Fibroblast of pulmonary artery (primary cell): ENCODE results near the gene C1QTNF1.
A peak's percentile ranks its signal among the peaks of the same experiment; 100 is the strongest.

Experiments used
- DNase-seq: peaks from one replicate; pipeline ENCODE4 v3.0.0-alpha.2; 2010; ENCODE audit warnings: low read depth
- H3K4me3 ChIP-seq: replicated peaks from 2 replicates; pipeline ENCODE4 v1.5.1; 2011; ENCODE audit warnings: low read depth, mild to moderate bottlenecking, control low read depth, low read length, moderate library complexity
- TF ChIP-seq, protein P1 (sequence below): IDR thresholded peaks from 2 replicates; pipeline ENCODE4 v1.5.1; 2011; ENCODE audit warnings: mild to moderate bottlenecking, control low read depth, low read length, inconsistent platforms; ENCODE audit errors: missing control alignments

C1QTNF1 gene

DNA sequence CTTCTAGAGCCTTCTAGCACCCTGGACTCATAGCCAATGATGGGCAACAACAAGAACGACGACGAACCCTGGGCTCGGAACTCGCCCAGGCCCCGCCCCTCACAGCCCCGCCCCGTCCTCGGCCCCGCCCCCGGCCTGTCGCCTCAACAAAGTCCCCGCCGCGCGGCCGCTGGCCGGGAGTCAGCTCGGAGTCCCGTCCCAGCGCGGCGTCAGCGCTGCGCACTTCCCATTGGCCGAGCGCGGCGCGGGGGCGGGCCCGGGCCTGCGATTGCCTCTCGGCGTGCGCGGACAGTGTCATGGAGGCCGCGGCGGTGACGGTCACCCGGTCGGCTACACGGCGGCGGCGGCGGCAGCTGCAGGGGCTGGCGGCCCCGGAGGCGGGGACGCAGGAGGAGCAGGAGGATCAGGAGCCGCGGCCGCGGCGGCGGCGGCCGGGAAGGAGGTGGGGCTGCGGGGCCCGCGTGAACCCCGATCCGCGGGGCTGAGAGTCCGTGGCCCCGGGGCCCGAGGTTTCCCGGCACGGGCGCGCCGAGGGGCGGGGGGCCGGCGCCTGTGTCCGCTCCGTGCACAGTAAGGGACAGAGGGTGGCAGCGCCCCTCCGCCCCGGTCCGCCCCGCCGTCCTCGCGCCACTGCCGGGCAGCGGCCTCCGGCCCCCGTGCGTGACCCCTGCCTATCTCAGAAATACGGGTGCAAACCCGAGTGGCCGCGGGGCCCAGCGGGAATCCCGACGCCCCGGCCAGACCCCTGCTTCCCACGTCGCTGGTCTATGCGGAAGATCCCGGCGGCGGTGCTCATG lies 50.9 kb downstream of the C1QTNF1 start, which contains the start of gene ENGASE:
TSS of gene ENGASE (plus strand) at position 176 of the 797 bp plus-strand sequence. CDS start at position 297, 121 bp downstream.
- peak within 1 kb of the TSS; percentile 66 for H3K4me3 ChIP-seq
- peak; percentile 92 for DNase-seq
- TF ChIP-seq, protein P1, sequence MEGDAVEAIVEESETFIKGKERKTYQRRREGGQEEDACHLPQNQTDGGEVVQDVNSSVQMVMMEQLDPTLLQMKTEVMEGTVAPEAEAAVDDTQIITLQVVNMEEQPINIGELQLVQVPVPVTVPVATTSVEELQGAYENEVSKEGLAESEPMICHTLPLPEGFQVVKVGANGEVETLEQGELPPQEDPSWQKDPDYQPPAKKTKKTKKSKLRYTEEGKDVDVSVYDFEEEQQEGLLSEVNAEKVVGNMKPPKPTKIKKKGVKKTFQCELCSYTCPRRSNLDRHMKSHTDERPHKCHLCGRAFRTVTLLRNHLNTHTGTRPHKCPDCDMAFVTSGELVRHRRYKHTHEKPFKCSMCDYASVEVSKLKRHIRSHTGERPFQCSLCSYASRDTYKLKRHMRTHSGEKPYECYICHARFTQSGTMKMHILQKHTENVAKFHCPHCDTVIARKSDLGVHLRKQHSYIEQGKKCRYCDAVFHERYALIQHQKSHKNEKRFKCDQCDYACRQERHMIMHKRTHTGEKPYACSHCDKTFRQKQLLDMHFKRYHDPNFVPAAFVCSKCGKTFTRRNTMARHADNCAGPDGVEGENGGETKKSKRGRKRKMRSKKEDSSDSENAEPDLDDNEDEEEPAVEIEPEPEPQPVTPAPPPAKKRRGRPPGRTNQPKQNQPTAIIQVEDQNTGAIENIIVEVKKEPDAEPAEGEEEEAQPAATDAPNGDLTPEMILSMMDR: no peak

DNA sequence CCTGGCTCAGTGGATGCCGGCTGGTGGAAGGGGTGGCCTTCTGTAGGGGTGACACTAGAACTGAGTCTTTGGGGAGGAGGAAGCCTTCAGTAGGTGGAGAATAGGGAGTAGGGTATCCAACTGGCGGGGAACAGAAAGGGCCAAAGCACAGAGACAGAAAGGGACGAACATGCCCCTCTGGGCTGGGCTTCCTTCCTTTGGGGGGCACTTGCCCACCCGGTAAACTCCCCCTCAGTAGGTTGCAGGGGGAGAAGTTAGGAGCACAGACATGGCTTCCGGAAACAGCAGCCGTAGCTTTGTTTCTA lies 51.4 kb downstream of the C1QTNF1 start:
- peak overlapping the region; percentile 66 for H3K4me3 ChIP-seq
- no peak for DNase-seq
- TF ChIP-seq, protein P1: no peak

DNA sequence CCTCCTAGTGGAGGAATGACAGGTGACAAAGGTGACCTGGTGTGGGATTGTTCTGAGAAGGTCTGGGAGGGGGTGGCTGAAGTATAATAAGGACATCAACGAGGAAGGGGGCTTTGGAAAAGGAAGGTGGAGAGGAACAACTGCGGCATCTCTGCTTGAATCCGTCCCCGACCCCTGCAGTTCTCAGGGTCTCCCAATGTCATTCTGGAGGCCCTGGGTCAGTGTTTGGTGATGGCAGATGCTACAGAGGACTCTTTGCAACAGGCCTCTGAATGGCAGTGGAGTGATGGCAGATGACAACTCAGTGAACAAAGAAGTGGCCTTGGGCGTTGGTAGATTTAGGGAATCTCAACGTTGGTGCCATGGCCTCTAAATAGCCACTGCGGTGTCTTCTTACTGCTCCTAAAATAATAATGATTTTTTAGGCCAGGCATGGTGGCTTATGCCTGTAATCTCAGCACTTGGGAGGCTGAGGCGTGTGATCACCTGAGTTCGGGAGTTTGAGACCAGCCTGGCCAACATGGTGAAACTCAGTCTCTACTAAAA lies 52.0 kb downstream of the C1QTNF1 start:
- TF ChIP-seq, protein P1: no peak
- H3K4me3 ChIP-seq: peak overlapping the region; percentile 66
- DNase-seq: no peak

DNA sequence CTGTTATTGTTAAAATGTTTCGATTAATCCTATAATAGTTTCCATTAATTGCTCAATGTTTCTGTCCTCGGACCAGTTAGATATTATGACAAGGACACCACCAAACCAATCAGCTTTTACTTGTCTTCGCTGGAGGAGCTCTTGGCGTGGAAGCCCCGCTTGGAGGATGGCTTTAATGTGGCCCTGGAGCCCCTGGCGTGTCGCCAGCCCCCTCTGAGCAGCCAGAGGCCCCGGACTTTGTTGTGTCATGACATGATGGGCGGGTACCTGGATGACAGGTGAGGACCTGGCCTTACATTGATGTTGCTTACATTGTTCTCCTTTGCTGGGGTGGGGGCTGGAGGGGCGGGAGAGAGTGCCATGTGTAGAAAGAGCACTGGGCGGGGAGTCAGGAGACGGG lies 53.6 kb downstream of the C1QTNF1 start:
- TF ChIP-seq, protein P1: no peak
- H3K4me3 ChIP-seq: no peak overlapping the region
- DNase-seq: no peak

DNA sequence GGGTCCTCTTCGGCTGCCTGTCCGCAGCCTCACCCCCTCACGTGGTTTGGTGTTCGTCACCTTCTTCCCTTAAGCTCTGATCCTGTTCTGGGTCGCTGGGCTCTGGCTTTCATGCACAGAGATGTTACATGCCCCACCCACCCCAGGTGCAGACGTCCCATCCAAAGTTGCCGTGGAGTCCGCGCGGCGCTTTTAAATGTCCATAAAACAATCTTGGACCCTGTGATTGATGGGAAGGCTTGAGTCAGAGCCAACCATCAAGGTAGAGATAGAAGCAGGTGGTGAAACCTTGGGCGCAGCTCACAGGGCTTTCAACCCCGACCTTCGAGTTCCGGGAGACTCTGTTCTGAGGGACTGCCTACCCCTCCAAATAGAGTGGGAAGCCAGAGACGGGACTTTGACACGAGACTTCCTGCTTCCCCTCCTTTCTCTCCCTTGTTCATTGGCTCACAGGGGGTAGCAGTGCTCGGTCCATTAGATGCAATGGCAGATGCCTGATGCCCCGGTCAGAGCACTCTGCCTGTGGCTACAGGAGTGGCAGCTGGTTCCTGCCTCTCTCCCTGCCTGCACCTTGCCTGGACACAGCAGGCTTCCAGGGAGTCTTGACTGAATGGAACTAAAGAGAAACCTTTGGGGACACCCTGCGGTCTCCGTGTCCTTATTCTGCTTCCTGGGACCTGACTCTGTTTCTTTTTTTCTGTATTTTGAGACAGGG lies 54.7 kb downstream of the C1QTNF1 start:
- no peak overlapping the region for H3K4me3 ChIP-seq
- DNase-seq: no peak
- TF ChIP-seq, protein P1: no peak

DNA sequence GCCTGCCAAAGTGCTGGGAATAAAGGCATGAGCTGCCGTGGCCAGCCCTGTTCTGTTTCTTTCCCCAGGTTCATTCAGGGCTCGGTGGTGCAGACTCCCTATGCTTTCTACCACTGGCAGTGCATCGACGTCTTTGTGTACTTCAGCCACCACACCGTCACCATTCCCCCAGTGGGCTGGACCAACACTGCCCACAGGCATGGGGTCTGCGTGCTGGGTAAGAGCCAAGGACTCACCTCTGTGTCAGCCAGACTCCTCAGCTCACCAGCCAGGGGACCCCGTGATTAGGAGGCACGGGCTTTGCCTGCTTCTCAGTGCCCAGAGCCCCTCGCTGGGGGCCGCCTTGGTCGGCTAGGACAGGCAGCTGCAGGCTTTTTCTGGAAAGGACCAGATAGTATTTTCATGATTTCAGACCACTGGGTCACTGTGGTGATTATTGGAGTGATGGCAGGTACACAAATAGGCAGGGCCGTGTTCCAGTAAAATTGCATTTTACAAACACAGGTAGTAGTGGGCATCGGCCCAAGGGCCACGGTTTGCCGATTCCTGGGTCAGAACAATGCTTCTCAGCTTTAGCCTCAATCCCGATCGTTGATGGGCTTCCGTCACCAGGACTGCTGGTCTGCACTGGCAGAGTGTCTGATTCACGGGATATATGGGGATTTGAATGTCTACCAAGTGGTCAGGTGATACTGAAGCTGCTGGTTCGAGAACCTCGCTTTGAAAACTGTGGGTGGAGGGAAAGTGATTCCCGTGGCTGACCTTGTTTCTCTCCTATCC lies 55.6 kb downstream of the C1QTNF1 start:
- H3K4me3 ChIP-seq: no peak overlapping the region
- no peak for DNase-seq
- TF ChIP-seq, protein P1: no peak
